GM18868 (cell line): ENCODE data around the gene ZAR1L.
A peak's percentile ranks its signal among the peaks of the same experiment; 100 is the strongest.
"Not testable (repeated sequence)": the region's sequence is repeated elsewhere in the genome, so short reads cannot be mapped to it uniquely, and the experiment has no call there.

ENCODE experiments used
- ATAC-seq: cut with Tn5 transposase; IDR thresholded peaks from one replicate; pipeline ENCODE4 v1.9.1; 2021; ENCODE audit warnings: mild to moderate bottlenecking, moderate library complexity; ENCODE audit not compliant: unreplicated experiment

ZAR1L gene

GRCh38 chr13:32315238-32316027 is at the start of gene ZAR1L, which contains the start of gene BRCA2:
Gene ZAR1L (minus strand): TSS chr13:32315363. CDS start chr13:32311925, 3,438 bp downstream.
Gene BRCA2 (plus strand): TSS chr13:32315508. CDS start chr13:32316461, 953 bp downstream.
- peak; percentile 95 for ATAC-seq

- no peak for ATAC-seq
These were observed 47.4 kb upstream of the ZAR1L start for GRCh38 chr13:32362574-32362973.

GRCh38 chr13:32355935-32356334 is 40.8 kb upstream of the ZAR1L start:
- ATAC-seq = not testable (repeated sequence)

GRCh38 chr13:32354040-32354439 is 38.9 kb upstream of the ZAR1L start:
- no peak for ATAC-seq

- not testable (repeated sequence) for ATAC-seq
These were observed 35.8 kb upstream of the ZAR1L start for GRCh38 chr13:32350839-32351441.

GRCh38 chr13:32347651-32348050 is 32.5 kb upstream of the ZAR1L start:
- ATAC-seq = no peak

- no peak for ATAC-seq
These were observed 25.8 kb upstream of the ZAR1L start for GRCh38 chr13:32340914-32341313.

- ATAC-seq = no peak
These were observed 19.5 kb upstream of the ZAR1L start for GRCh38 chr13:32334671-32335070.

- no peak for ATAC-seq
These were observed 15.3 kb upstream of the ZAR1L start for GRCh38 chr13:32330441-32330840.

- no peak for ATAC-seq
These were observed 8.7 kb upstream of the ZAR1L start for GRCh38 chr13:32323912-32324311.

- no peak for ATAC-seq
These were observed 5.4 kb upstream of the ZAR1L start for GRCh38 chr13:32320528-32320927.

- ATAC-seq = no peak
These were observed 2.7 kb upstream of the ZAR1L start for GRCh38 chr13:32317716-32318465.

- ATAC-seq = no peak
These were observed 1.3 kb upstream of the ZAR1L start for GRCh38 chr13:32316501-32316900.

GRCh38 chr13:32316028-32316339 is 821 bp upstream of the ZAR1L start:
- ATAC-seq = peak; percentile 45

- ATAC-seq = peak; percentile 33
These were observed 609 bp downstream of the ZAR1L start for GRCh38 chr13:32314271-32315237.

GRCh38 chr13:32311188-32311897 is 3.8 kb downstream of the ZAR1L start:
- no peak for ATAC-seq

- ATAC-seq = peak; percentile 69
These were observed 4.9 kb downstream of the ZAR1L start for GRCh38 chr13:32310134-32310706.

GRCh38 chr13:32309312-32310133 is 5.6 kb downstream of the ZAR1L start:
- no peak for ATAC-seq

- ATAC-seq = no peak
These were observed 9.5 kb downstream of the ZAR1L start for GRCh38 chr13:32305646-32306045.
